PFSK-1 (cell line): Measurements from ENCODE around the gene GLIS1.

Source experiments
- TAF1 ChIP-seq: IDR thresholded peaks from 2 replicates; pipeline ENCODE4 v1.6.1; 2012; ENCODE audit warnings: low read length, control low read depth, borderline replicate concordance; ENCODE audit not compliant: insufficient read depth
- TF ChIP-seq, protein P1 (sequence below), 2 experiments: IDR thresholded peaks; 2 replicates each; pipeline versions ENCODE4 v1.6.1 to v1.8.0; 2011 to 2012; ENCODE audit warnings: low read depth in 2 of 2, low read length in 2 of 2, control low read depth in 1 of 2, inconsistent platforms in 1 of 2, mild to moderate bottlenecking in 1 of 2, moderate library complexity in 1 of 2; ENCODE audit not compliant: insufficient read depth in 1 of 2

DNA sequence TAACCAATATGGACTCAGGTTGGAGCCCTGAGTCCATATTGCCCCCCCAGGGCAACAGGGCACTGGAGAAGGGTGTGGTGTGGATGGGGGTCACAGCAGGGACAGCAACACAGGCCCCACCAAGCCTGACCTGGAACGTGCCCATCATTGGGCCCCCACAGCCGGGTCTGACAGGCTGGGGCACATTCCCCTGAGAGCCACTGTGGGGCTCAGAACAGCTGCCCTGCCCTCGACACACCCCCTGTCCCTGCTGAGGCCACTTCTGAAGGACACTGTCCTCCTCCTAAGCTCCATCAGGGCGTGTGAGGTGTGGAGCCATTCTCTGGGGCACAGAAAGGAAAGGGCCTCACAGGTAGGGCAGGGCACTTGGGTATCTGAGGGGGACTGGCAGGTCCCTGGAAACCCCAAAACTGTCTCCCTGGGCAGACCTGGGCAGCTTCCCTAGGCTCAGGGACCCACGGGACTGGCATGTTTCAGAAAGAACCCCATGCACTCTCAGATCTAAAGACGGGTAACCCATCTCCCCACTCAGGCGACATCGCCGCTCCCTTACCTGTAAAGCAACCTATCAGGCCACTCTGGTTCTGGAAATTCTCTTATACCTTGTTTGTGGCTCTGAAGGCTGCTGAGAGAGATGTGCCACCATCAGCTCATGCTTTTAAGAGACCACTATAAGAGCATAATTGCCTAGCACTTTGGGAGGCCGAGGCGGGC, 184.2 kb downstream of the GLIS1 start:
- TF ChIP-seq, protein P1, sequence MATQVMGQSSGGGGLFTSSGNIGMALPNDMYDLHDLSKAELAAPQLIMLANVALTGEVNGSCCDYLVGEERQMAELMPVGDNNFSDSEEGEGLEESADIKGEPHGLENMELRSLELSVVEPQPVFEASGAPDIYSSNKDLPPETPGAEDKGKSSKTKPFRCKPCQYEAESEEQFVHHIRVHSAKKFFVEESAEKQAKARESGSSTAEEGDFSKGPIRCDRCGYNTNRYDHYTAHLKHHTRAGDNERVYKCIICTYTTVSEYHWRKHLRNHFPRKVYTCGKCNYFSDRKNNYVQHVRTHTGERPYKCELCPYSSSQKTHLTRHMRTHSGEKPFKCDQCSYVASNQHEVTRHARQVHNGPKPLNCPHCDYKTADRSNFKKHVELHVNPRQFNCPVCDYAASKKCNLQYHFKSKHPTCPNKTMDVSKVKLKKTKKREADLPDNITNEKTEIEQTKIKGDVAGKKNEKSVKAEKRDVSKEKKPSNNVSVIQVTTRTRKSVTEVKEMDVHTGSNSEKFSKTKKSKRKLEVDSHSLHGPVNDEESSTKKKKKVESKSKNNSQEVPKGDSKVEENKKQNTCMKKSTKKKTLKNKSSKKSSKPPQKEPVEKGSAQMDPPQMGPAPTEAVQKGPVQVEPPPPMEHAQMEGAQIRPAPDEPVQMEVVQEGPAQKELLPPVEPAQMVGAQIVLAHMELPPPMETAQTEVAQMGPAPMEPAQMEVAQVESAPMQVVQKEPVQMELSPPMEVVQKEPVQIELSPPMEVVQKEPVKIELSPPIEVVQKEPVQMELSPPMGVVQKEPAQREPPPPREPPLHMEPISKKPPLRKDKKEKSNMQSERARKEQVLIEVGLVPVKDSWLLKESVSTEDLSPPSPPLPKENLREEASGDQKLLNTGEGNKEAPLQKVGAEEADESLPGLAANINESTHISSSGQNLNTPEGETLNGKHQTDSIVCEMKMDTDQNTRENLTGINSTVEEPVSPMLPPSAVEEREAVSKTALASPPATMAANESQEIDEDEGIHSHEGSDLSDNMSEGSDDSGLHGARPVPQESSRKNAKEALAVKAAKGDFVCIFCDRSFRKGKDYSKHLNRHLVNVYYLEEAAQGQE (IDR thresholded peaks at IDR 0.05; ENCODE audit: insufficient read depth in 1 of 2, low read depth in 2 of 2, low read length in 2 of 2): no peak
- TF ChIP-seq TAF1: no peak
